DND-41 (cell line): Measurements from ENCODE around the gene ATXN7.

Experiments
- ATAC-seq: fragments of 200-7000 bp; cut with Tn5 transposase; 3 replicates; pipeline ENCODE4 v1.9.1; 2021; ENCODE audit warnings: low read depth; ENCODE audit not compliant: insufficient read depth
- DNase-seq: peaks from one replicate; pipeline ENCODE4 v3.0.0-alpha.2; 2020
- H2AFZ ChIP-seq: 2 replicates; pipeline ENCODE4 v1.6.0; 2012; ENCODE audit warnings: low read depth, low read length
- H3K27ac ChIP-seq: 2 replicates; pipeline ENCODE4 v1.5.1; 2012; ENCODE audit warnings: low read length, inconsistent platforms
- H3K27me3 ChIP-seq: fragments of 200-600 bp; sonication (generic); 2 replicates; pipeline ENCODE4 v1.6.0; 2012; ENCODE audit warnings: low read length, mild to moderate bottlenecking, inconsistent platforms; ENCODE audit not compliant: insufficient read depth, poor library complexity
- H3K36me3 ChIP-seq: 2 replicates; pipeline ENCODE4 v1.5.1; 2012; ENCODE audit warnings: low read length, inconsistent platforms; ENCODE audit not compliant: insufficient read depth
- H3K4me1 ChIP-seq: 2 replicates; pipeline ENCODE4 v1.5.1; 2012; ENCODE audit warnings: mild to moderate bottlenecking, low read length; ENCODE audit not compliant: insufficient read depth
- H3K4me2 ChIP-seq: 2 replicates; pipeline ENCODE4 v1.6.0; 2012; ENCODE audit warnings: mild to moderate bottlenecking, moderate library complexity, low read length, inconsistent platforms; ENCODE audit not compliant: insufficient read depth
- H3K4me3 ChIP-seq, 2 experiments: fragments of 200-600 bp in 1 of 2; shearing (Covaris generic) in 1 of 2; 2 replicates each; pipeline ENCODE4 v1.5.1; 2012 to 2016; ENCODE audit warnings: inconsistent platforms in 2 of 2, low read length in 2 of 2, mild to moderate bottlenecking in 2 of 2, low read depth in 1 of 2, moderate library complexity in 1 of 2
- H3K79me2 ChIP-seq: 2 replicates; pipeline ENCODE4 v1.6.0; 2012; ENCODE audit warnings: low read length, inconsistent platforms; ENCODE audit not compliant: insufficient read depth
- H3K9ac ChIP-seq: 2 replicates; pipeline ENCODE4 v1.6.0; 2012; ENCODE audit warnings: low read depth, mild to moderate bottlenecking, inconsistent platforms, low read length, moderate library complexity
- H3K9me3 ChIP-seq: 2 replicates; pipeline ENCODE4 v1.5.1; 2012; ENCODE audit warnings: low read length, moderate library complexity, mild to moderate bottlenecking, inconsistent platforms; ENCODE audit not compliant: insufficient read depth, severe bottlenecking
- H4K20me1 ChIP-seq: 2 replicates; pipeline ENCODE4 v1.6.0; 2012; ENCODE audit warnings: low read length; ENCODE audit not compliant: insufficient read depth
- CTCF ChIP-seq: IDR thresholded peaks from 2 replicates; pipeline ENCODE4 v1.5.1; 2012; ENCODE audit warnings: borderline replicate concordance, low read length, moderate library complexity, mild to moderate bottlenecking; ENCODE audit not compliant: poor library complexity, severe bottlenecking; ENCODE audit errors: extremely low read depth
- EZH2 ChIP-seq: IDR thresholded peaks from 3 replicates; pipeline ENCODE4 v1.6.1; 2012; ENCODE audit warnings: borderline replicate concordance, low read depth, mild to moderate bottlenecking, moderate library complexity, low read length, inconsistent platforms; ENCODE audit not compliant: severe bottlenecking

ATXN7 gene

GRCh38 chr3:63937661-63938651 is 74.3 kb downstream of the ATXN7 start:
- H3K4me3 ChIP-seq, result no peak overlapping the region
- peaks cover 50% of the 10 kb centered on the region for H4K20me1 ChIP-seq
- H3K9me3 ChIP-seq, result no peaks in the 10 kb centered on the region
- TF ChIP-seq EZH2 (no peak), CTCF (no peak)
- ATAC-seq (no peak), DNase-seq (no peak)
- peaks cover 99% of the 10 kb centered on the region for H3K79me2 ChIP-seq
- H3K4me1 ChIP-seq, result no peaks in the 10 kb centered on the region
- H3K9ac ChIP-seq, result no peak overlapping the region
- H3K27me3 ChIP-seq, result no peaks in the 10 kb centered on the region
- H2AFZ ChIP-seq, result no peak overlapping the region
- H3K27ac ChIP-seq, result no peak overlapping the region
- no peak overlapping the region for H3K4me2 ChIP-seq
- peaks cover 47% of the 10 kb centered on the region for H3K36me3 ChIP-seq

GRCh38 chr3:63940389-63940757 is 76.7 kb downstream of the ATXN7 start:
- TF ChIP-seq CTCF (no peak), EZH2 (no peak)
- Histone ChIP-seq H3K4me3 (no peak overlapping the region), H4K20me1 (peaks cover 40% of the 10 kb centered on the region), H3K9ac (no peak overlapping the region), H3K27ac (no peak overlapping the region), H3K9me3 (no peaks in the 10 kb centered on the region), H3K4me2 (no peak overlapping the region), H3K79me2 (peaks cover 98% of the 10 kb centered on the region), H3K27me3 (no peaks in the 10 kb centered on the region), H3K36me3 (peaks cover 46% of the 10 kb centered on the region), H3K4me1 (no peaks in the 10 kb centered on the region), H2AFZ (no peak overlapping the region)
- ATAC-seq, result no peak
- DNase-seq, result no peak

GRCh38 chr3:63942528-63942927 is 78.9 kb downstream of the ATXN7 start:
- Histone ChIP-seq H3K4me1 (no peaks in the 10 kb centered on the region), H3K27me3 (no peaks in the 10 kb centered on the region), H3K4me3 (no peak overlapping the region), H3K9me3 (no peaks in the 10 kb centered on the region), H3K36me3 (peaks cover 37% of the 10 kb centered on the region), H3K79me2 (peaks cover 95% of the 10 kb centered on the region), H2AFZ (no peak overlapping the region), H3K9ac (no peak overlapping the region), H3K27ac (no peak overlapping the region), H3K4me2 (no peak overlapping the region), H4K20me1 (peaks cover 47% of the 10 kb centered on the region)
- DNase-seq, result no peak
- TF ChIP-seq EZH2, result no peak
- TF ChIP-seq CTCF, result no peak
- no peak for ATAC-seq
